ENCODE results near the gene CD4.

DNA sequence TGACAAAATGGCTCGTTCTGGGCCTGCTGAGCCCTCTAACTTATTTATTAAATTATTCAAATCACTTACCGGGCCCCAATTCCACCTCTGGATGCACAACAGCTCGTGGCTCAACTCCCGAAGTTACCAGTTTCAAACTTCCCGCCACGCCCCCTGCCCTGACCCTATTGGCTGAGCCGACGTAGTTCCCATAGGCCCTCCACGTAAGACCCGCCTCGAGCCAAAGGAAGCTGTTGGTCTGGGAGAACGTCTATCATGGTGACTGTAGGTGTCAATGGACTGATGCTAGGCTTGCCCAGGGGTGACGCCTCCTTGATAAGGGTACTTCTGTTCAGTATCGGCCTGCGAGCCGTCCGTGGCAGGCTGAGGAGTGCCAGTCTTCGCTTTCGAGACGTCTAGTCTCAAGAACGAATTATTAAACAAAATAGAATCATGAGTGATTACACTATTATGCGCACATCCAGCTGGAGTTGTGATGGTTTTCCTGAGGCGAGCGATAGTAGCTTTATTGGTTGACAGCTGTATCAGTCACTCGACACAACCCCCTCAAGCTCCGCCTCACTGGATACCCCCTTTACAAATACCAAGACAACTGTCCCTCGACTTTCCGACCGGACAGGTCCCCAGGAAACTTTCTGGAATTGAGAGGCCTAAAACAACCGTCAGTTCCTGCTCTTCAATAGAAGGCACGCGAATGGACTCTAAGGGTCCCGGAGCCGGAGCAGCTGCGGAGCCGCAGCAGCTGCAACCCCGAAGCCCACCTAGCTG is 62.0 kb downstream of the CD4 start, which contains the start of gene CDCA3:
- TF ChIP-seq RELA (IDR thresholded peaks at IDR 0.05; ENCODE audit: borderline replicate concordance, partially characterized antibody) (no peak), CHD1 (IDR thresholded peaks at IDR 0.05; ENCODE audit: low read depth, low read length) (0 out of 2 replicates have a peak, but pooled peaks have one; percentile 57)
- TF ChIP-seq, protein P1, sequence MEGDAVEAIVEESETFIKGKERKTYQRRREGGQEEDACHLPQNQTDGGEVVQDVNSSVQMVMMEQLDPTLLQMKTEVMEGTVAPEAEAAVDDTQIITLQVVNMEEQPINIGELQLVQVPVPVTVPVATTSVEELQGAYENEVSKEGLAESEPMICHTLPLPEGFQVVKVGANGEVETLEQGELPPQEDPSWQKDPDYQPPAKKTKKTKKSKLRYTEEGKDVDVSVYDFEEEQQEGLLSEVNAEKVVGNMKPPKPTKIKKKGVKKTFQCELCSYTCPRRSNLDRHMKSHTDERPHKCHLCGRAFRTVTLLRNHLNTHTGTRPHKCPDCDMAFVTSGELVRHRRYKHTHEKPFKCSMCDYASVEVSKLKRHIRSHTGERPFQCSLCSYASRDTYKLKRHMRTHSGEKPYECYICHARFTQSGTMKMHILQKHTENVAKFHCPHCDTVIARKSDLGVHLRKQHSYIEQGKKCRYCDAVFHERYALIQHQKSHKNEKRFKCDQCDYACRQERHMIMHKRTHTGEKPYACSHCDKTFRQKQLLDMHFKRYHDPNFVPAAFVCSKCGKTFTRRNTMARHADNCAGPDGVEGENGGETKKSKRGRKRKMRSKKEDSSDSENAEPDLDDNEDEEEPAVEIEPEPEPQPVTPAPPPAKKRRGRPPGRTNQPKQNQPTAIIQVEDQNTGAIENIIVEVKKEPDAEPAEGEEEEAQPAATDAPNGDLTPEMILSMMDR (IDR thresholded peaks at IDR 0.05 in 2 of 3, conservative IDR thresholded peaks at IDR 0.05 in 1 of 3; ENCODE audit: control insufficient read depth in 2 of 3, extremely low read depth in 1 of 3, insufficient read depth in 1 of 3, low read depth in 3 of 3, low read length in 3 of 3): no peak

Measured in GM12878 (cell line).